Karpas-422 (cell line): ENCODE measurements around the gene BTG3. TPM values are rescaled to one million over a fixed set of nuclear protein-coding genes. Genes with fewer than 3 reads are reported as not detected.

Source experiments
- DNase-seq: peaks from one replicate; pipeline ENCODE4 v3.0.0-alpha.2; 2015
- H2AFZ ChIP-seq: fragments of 200-600 bp; sonication (generic); 2 replicates; pipeline ENCODE4 v1.6.1; 2014; ENCODE audit warnings: antibody characterized with exemption, low read length, mixed read lengths
- H3K27ac ChIP-seq: fragments of 200-600 bp; sonication (generic); 2 replicates; pipeline ENCODE4 v1.5.1; 2014; ENCODE audit warnings: mild to moderate bottlenecking, low read length, moderate library complexity
- H3K27me3 ChIP-seq: fragments of 200-600 bp; sonication (generic); 2 replicates; pipeline ENCODE4 v1.6.1; 2014; ENCODE audit warnings: low read length, mixed read lengths
- H3K36me3 ChIP-seq: fragments of 200-600 bp; sonication (generic); 2 replicates; pipeline ENCODE4 v1.6.1; 2014; ENCODE audit warnings: low read length, mixed read lengths; ENCODE audit not compliant: insufficient read depth
- H3K4me1 ChIP-seq: fragments of 200-600 bp; sonication (generic); 2 replicates; pipeline ENCODE4 v1.6.1; 2014; ENCODE audit warnings: mild to moderate bottlenecking, low read length, mixed read lengths
- H3K4me2 ChIP-seq: fragments of 200-600 bp; sonication (generic); 2 replicates; pipeline ENCODE4 v1.6.1; 2014; ENCODE audit warnings: low read length, low read depth, mild to moderate bottlenecking; ENCODE audit not compliant: poor library complexity, severe bottlenecking
- H3K4me3 ChIP-seq: fragments of 200-600 bp; sonication (generic); 2 replicates; pipeline ENCODE4 v1.5.1; 2014; ENCODE audit warnings: mild to moderate bottlenecking, antibody characterized with exemption, low read length, mixed read lengths
- H3K79me2 ChIP-seq: fragments of 200-600 bp; sonication (generic); 2 replicates; pipeline ENCODE4 v1.6.1; 2014; ENCODE audit warnings: mild to moderate bottlenecking, low read length, mixed read lengths
- H3K9ac ChIP-seq: fragments of 200-600 bp; sonication (generic); 2 replicates; pipeline ENCODE4 v1.6.0; 2014; ENCODE audit warnings: low read length
- H3K9me2 ChIP-seq: fragments of 200-600 bp; sonication (generic), shearing (Covaris generic); replicated peaks from 2 replicates; pipeline ENCODE4 v1.6.0; 2014; ENCODE audit warnings: mild to moderate bottlenecking, low read length, moderate library complexity; ENCODE audit not compliant: insufficient read depth
- H3K9me3 ChIP-seq: fragments of 300-700, 200-600 bp; sonication (generic); 2 replicates; pipeline ENCODE4 v1.6.1; 2014; ENCODE audit warnings: low read length, mixed read lengths
- H4K20me1 ChIP-seq: fragments of 200-600 bp; sonication (generic); 2 replicates; pipeline ENCODE4 v1.6.1; 2014; ENCODE audit warnings: mild to moderate bottlenecking, antibody characterized with exemption, low read length, low read depth; ENCODE audit not compliant: insufficient read depth
- total RNA-seq: library from RNA; depleted of rRNA; stranded (reverse); fragments of >200 nt; shearing (Covaris generic); gene quantifications from 2 replicates; pipeline ENCODE4 v1.2.3, GENCODE V29; 2014; ENCODE audit warnings: low replicate concordance

The BTG3 gene
- total RNA-seq, 1 experiment from 2014 or later, result 13.6 TPM

- Histone ChIP-seq H3K9me3 (no peaks in the 10 kb centered on the region), H3K9ac (peak overlapping the region; percentile 85), H3K27me3 (no peaks in the 10 kb centered on the region), H3K4me3 (peak overlapping the region; percentile 83), H3K36me3 (peaks cover 26% of the 10 kb centered on the region), H3K9me2 (no peaks in the 10 kb centered on the region), H3K79me2 (peaks cover 63% of the 10 kb centered on the region), H4K20me1 (no peaks in the 10 kb centered on the region), H3K27ac (peak overlapping the region; percentile 56; the same call in 1 of the 2 replicates), H3K4me2 (peak overlapping the region; percentile 86), H2AFZ (no peak overlapping the region), H3K4me1 (peaks cover 22% of the 10 kb centered on the region)
- DNase-seq, result no peak
Measured at GRCh38 chr21:17610911-17611310, 1.8 kb downstream of the BTG3 start.

GRCh38 chr21:17609681-17610080, 3.0 kb downstream of the BTG3 start:
- no peak overlapping the region for H3K27ac ChIP-seq
- no peaks in the 10 kb centered on the region for H3K9me2 ChIP-seq
- H3K9ac ChIP-seq, result no peak overlapping the region
- peaks cover 19% of the 10 kb centered on the region for H3K4me1 ChIP-seq
- no peak overlapping the region for H3K4me3 ChIP-seq
- H3K79me2 ChIP-seq, result peaks cover 74% of the 10 kb centered on the region
- H3K27me3 ChIP-seq, result no peaks in the 10 kb centered on the region
- H2AFZ ChIP-seq, result no peak overlapping the region
- DNase-seq, result no peak
- peaks cover 37% of the 10 kb centered on the region for H3K36me3 ChIP-seq
- H3K4me2 ChIP-seq, result no peak overlapping the region
- H3K9me3 ChIP-seq, result no peaks in the 10 kb centered on the region
- no peaks in the 10 kb centered on the region for H4K20me1 ChIP-seq

GRCh38 chr21:17607684-17608083, 5.0 kb downstream of the BTG3 start:
- Histone ChIP-seq H2AFZ (no peak overlapping the region), H3K27me3 (no peaks in the 10 kb centered on the region), H3K9ac (no peak overlapping the region), H3K79me2 (peaks cover 90% of the 10 kb centered on the region), H3K36me3 (peaks cover 52% of the 10 kb centered on the region), H3K27ac (no peak overlapping the region), H3K4me1 (peaks cover 10% of the 10 kb centered on the region), H3K9me2 (no peaks in the 10 kb centered on the region), H3K9me3 (no peaks in the 10 kb centered on the region), H3K4me2 (no peak overlapping the region), H4K20me1 (no peaks in the 10 kb centered on the region), H3K4me3 (no peak overlapping the region)
- DNase-seq, result no peak

GRCh38 chr21:17602874-17603273, 9.8 kb downstream of the BTG3 start:
- H3K4me2 ChIP-seq, result no peak overlapping the region
- H4K20me1 ChIP-seq, result no peaks in the 10 kb centered on the region
- H2AFZ ChIP-seq, result no peak overlapping the region
- DNase-seq, result no peak
- no peak overlapping the region for H3K4me3 ChIP-seq
- H3K9me2 ChIP-seq, result no peaks in the 10 kb centered on the region
- H3K9me3 ChIP-seq, result no peaks in the 10 kb centered on the region
- H3K4me1 ChIP-seq, result no peaks in the 10 kb centered on the region
- no peak overlapping the region for H3K9ac ChIP-seq
- H3K27ac ChIP-seq, result no peak overlapping the region
- no peaks in the 10 kb centered on the region for H3K27me3 ChIP-seq
- H3K36me3 ChIP-seq, result peaks cover 72% of the 10 kb centered on the region; the same call in 1 of the 2 replicates
- peaks cover 70% of the 10 kb centered on the region for H3K79me2 ChIP-seq

- Histone ChIP-seq H3K4me1 (no peaks in the 10 kb centered on the region), H3K9me2 (no peaks in the 10 kb centered on the region), H4K20me1 (no peaks in the 10 kb centered on the region), H3K36me3 (peaks cover 83% of the 10 kb centered on the region), H3K9ac (no peak overlapping the region), H3K27ac (no peak overlapping the region), H2AFZ (no peak overlapping the region), H3K4me3 (no peak overlapping the region), H3K27me3 (no peaks in the 10 kb centered on the region), H3K9me3 (no peaks in the 10 kb centered on the region), H3K79me2 (peaks cover 31% of the 10 kb centered on the region), H3K4me2 (no peak overlapping the region)
- no peak for DNase-seq
Measured at GRCh38 chr21:17598437-17598836, 14.3 kb downstream of the BTG3 start.

- no peaks in the 10 kb centered on the region for H3K27me3 ChIP-seq
- no peak overlapping the region for H2AFZ ChIP-seq
- no peaks in the 10 kb centered on the region for H4K20me1 ChIP-seq
- no peak overlapping the region for H3K4me3 ChIP-seq
- peaks cover 24% of the 10 kb centered on the region for H3K79me2 ChIP-seq
- no peak for DNase-seq
- no peaks in the 10 kb centered on the region for H3K9me3 ChIP-seq
- H3K36me3 ChIP-seq, result peaks cover 82% of the 10 kb centered on the region
- no peak overlapping the region for H3K9ac ChIP-seq
- H3K27ac ChIP-seq, result no peak overlapping the region
- H3K9me2 ChIP-seq, result no peaks in the 10 kb centered on the region
- no peak overlapping the region for H3K4me2 ChIP-seq
- no peaks in the 10 kb centered on the region for H3K4me1 ChIP-seq
Measured at GRCh38 chr21:17597680-17598079, 15.0 kb downstream of the BTG3 start.

GRCh38 chr21:17590430-17590829, 22.3 kb downstream of the BTG3 start:
- Histone ChIP-seq H3K9me3 (no peaks in the 10 kb centered on the region), H2AFZ (no peak overlapping the region), H3K27me3 (no peaks in the 10 kb centered on the region), H4K20me1 (0 out of 2 replicates have a peak, but pooled peaks cover 4% of the 10 kb centered on the region), H3K4me2 (no peak overlapping the region), H3K36me3 (peaks cover 33% of the 10 kb centered on the region), H3K4me3 (no peak overlapping the region), H3K27ac (no peak overlapping the region), H3K9me2 (no peaks in the 10 kb centered on the region), H3K4me1 (no peaks in the 10 kb centered on the region), H3K79me2 (no peaks in the 10 kb centered on the region), H3K9ac (no peak overlapping the region)
- DNase-seq, result no peak

GRCh38 chr21:17585875-17586450, 26.7 kb downstream of the BTG3 start:
- H2AFZ ChIP-seq, result no peak overlapping the region
- no peaks in the 10 kb centered on the region; the same call in 1 of the 2 replicates for H3K36me3 ChIP-seq
- H3K4me1 ChIP-seq, result no peaks in the 10 kb centered on the region
- H4K20me1 ChIP-seq, result 0 out of 2 replicates have a peak, but pooled peaks cover 4% of the 10 kb centered on the region
- no peaks in the 10 kb centered on the region for H3K27me3 ChIP-seq
- H3K9me2 ChIP-seq, result no peaks in the 10 kb centered on the region
- no peak overlapping the region for H3K4me2 ChIP-seq
- no peaks in the 10 kb centered on the region for H3K79me2 ChIP-seq
- DNase-seq, result peak; percentile 82
- H3K9me3 ChIP-seq, result no peaks in the 10 kb centered on the region
- H3K27ac ChIP-seq, result no peak overlapping the region
- no peak overlapping the region for H3K4me3 ChIP-seq
- no peak overlapping the region for H3K9ac ChIP-seq
